Measurements from ENCODE around the gene HIPK4.
"Not testable (repeated sequence)": the region's sequence is repeated elsewhere in the genome, so short reads cannot be mapped to it uniquely, and the experiment has no call there.

HIPK4 gene

GRCh38 chr19:40390084-40390742 lies at the start of gene HIPK4:
TSS of gene HIPK4 (minus strand) at chr19:40390181. CDS start at chr19:40389902, 279 bp downstream.
- no peak for DNase-seq (ENCODE audit: low spot score)

DNA sequence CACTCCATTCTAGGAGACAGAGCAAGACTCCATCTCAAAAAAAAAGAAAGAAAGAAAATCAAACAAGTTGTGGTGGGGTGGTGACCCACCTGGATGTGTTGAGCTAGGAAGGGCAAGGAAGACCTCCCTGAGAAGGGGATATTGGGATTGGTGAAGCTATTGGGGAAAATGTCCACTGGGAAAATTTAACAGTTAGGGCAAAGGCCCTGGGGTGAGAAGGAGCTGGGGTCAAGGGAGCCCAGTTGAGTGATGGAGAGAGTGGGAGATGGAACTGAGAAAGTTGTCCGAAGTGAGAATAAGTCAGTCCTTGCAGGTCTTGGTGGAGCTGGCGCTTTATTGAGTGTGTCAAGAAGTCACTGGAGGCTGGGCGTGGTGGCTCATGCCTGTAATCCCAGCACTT lies 48.3 kb upstream of the HIPK4 start:
- no peak for DNase-seq (ENCODE audit: low spot score)

DNA sequence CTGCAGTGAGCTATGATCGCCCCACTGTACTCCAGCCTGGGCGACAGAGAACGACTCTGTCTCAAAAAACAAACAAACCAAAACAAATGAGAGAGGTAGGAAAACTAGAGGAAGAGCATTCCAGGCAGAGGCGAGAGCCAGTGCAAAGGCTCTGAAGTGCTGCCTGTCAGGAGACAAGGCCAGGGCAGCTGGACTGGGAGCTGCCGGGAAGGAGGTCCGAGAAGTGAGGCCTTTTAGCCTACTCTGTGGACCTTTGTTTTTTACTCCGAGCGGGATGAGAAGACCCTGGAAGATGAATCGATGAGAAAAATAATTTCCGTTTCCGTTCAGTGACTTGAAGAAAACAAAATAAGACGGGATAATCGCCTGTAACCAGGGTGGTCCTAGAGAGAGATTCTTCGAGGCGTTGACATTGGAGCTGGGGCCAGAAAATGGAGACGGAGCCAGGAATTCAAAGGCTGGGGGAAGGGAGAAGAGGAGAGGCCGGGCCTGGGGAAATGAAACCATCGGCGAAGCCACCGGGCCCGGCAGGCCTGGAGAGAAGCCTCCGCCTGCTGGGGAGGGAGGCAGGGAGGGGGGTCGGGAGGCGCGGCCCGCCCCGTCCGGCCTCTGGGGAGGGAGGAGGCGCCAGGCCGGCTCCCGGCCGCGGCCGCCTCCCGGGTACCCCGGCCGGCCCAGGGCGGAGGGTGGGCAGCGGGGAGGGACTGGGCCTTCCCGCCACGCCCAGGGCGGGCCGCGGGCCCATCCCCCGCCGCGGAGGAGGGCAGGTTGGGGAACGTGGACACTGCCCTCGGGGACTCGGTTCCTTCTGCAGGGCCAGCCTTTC lies 43.6 kb upstream of the HIPK4 start:
- peak; percentile 91 for DNase-seq (ENCODE audit: low spot score)

DNA sequence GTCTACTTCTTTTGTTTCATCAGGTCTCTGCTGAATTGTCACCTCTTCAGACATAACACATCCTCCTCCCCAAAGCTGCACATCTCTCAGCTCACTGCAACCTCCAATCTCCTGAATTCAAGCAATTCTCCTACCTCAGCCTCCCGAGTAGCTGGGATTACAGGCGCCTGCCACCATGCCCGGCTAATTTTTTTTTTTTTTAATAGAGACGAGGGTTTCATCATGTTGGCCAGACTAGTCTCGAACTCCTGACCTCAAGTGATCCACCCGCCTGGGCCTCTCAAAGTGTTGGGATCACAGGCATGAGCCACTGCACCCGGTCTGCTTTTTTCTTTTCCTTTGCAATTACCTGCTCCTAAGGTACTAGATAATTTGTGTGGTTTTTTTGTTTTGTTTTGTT lies 42.8 kb upstream of the HIPK4 start:
- not testable (repeated sequence) for DNase-seq (ENCODE audit: low spot score)

- DNase-seq (ENCODE audit: low spot score), result no peak
These were observed 41.7 kb upstream of the HIPK4 start for GRCh38 chr19:40431698-40432097.

GRCh38 chr19:40430242-40430641 lies 40.3 kb upstream of the HIPK4 start:
- DNase-seq (ENCODE audit: low spot score), result not testable (repeated sequence)

DNA sequence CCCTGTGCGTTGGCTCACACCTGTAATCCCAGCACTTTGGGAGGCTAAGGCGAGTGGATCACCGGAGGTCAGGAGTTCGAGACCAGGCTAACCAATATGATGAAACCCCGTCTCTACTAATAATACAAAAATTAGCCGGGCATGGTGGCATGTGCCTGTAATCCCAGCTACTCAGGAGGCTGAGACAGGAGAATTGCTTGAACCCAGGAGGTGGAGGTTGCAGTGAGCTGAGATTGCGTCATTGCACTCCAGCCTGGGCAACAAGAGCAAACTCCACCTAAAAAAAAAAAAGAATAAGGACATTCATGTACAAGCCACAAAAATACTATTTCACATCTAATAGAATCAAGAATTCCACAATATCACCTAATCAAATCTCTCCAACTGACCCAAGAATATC lies 38.2 kb upstream of the HIPK4 start:
- not testable (repeated sequence) for DNase-seq (ENCODE audit: low spot score)

- DNase-seq (ENCODE audit: low spot score), result peak; percentile 100
These were observed 35.7 kb upstream of the HIPK4 start, which contains the start of gene SERTAD1 for GRCh38 chr19:40425450-40426287. TSS of gene SERTAD1 (minus strand) at chr19:40425992. CDS start at chr19:40423546, 2,446 bp downstream.

DNA sequence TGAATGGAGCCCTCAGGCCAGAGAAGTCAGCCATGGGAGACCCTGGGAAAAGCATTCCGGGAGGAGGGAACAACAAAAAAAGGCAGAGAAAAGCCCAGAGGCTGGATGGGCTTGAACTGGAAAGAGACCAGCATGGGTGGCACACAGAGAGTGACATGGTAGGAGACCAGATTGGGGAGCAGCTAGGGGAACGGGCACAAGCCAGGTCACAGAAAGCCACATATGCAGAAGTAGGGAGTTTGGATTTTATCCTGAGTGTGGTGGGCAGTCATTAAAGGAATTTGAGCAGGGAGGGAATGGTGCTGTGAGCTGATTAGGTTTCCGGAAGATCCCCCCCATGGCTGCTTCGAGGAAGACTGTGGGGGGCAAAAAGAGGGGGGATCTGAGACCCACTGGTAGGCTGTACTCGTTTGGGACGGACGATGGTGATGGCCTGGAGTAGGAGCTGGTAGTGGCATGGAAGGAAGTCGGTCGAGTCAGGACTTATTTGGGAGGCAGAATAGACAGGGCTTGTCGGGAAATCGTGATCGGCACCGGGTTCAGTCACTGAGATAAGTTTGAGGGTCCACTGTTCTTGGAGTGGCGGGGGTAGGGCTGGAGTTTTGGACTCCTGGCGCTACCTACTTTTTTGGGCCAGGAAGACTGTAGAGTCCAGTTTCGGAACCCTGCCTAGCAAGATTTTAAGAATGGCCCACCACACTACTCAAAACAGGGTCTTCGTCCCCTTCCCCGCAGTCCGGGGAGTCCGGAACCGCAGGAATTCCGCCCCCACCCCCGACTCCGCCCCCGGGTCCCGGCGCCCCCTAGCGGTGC lies 34.9 kb upstream of the HIPK4 start:
- DNase-seq (ENCODE audit: low spot score), result no peak

DNA sequence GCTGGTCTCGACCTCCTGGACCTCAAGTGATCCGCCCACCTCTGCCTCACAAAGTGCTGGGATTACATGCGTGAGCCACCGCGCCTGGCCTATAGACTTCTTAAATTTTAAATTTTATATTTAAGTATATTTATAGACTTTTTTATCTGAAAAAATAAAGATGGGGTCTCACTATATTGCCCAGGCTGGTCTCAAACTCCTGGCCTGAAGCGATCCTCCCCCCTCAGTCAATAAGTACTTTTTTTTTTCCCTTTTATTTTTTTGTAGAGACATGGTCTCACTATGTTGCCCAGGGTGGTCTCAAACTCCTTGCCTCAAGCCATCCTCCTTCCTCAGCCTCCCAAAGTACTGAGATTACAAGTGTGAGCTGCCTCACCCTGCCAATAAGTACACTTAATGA lies 34.0 kb upstream of the HIPK4 start:
- DNase-seq (ENCODE audit: low spot score), result no peak

DNA sequence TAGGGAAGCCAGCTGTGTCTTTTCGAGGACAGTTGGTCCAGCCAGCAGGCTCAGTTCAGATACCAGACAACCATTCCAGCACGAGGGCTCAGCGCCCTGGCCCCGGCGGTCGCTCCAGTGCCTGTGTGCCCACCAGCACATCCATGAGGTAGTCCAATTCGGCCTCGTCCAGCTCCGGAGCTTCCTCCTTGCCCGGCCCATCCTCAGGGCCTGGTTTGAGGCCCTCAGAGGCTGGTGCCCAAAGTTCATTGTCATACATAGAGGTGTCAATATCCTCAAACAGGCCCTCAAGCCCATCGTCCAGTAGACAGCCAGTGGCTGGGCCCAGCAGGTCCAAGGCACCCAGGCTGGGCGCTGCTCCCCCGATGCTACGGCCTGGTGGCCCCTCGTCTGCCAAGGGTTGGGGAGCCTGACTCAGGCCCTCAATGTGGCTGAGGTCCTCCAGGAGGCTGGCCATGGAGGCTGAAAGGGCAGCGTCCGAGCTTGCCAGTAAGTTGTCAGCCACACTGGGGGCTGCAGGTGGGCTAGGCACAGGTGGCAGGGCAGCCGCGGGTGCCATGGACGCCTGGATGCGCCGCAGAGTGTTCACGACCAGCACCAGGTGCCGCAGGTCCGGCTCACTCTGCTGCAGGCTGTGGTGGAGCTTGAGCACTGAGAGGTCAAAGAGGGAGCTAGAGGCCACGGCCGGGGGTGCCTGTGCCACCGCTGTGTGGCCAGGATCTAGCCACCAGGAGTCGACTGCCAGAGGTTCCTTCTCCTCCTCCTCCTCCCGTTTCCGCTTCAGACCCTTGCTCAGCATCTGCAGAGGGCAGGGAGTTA lies 33.0 kb upstream of the HIPK4 start:
- no peak for DNase-seq (ENCODE audit: low spot score)

DNA sequence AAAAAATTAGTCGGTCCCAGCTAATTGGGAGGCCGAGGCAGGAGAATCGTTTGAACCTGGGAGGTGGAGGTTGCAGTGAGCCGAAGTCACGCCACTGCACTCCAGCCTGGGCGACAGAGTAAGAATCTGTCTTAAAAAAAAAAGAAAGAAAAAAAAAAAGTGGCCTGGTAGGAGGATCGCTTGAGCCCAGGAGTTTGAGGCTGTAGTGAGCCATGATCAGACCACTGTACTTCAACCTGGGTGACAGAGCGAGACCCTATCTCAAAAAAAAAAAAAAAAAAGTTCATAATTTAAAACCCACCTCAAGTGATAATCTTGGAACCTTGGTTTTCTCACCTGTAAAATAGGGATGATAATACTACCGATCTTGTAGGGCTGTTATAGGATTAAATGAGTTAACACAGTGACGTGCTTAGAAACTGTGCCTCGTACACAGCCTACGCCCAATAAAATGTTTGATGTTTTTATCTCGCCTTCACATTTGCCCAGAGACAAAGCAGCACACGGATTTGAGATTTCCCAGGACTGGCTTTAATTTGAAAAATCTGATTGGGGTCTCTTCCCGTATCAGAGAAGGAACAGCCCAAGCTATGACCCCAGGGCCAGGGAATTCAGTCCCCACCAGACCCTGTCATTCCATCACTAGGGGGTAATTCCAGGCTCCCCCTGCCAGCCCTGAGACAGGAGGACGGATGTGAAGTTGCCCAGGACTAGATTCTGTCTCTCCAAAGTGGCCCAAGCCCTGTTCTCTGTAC lies 32.2 kb upstream of the HIPK4 start:
- DNase-seq (ENCODE audit: low spot score), result no peak

- peak; percentile 87 for DNase-seq (ENCODE audit: low spot score)
These were observed 31.1 kb upstream of the HIPK4 start for GRCh38 chr19:40420766-40421765.

- DNase-seq (ENCODE audit: low spot score), result no peak
These were observed 30.4 kb upstream of the HIPK4 start for GRCh38 chr19:40420451-40420765.

DNA sequence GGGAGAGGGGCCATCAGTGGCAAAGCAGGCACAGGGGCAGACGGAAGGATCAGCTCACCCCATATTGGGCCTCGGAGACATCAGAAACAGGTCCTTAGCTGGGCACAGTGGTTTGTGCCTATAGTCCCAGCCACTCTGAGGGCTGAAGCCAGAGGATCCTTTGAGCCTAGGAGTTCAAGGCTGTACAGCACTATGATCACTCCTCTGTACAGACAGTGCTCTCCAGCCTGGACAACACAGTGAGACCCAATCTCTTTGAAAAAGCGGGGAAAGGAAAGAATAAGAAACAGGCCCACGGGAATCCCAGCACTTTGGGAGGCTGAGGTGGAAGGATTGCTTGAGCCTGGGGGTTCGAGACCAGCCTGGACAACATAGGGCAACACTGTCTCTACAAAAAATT lies 29.8 kb upstream of the HIPK4 start:
- no peak for DNase-seq (ENCODE audit: low spot score)

DNA sequence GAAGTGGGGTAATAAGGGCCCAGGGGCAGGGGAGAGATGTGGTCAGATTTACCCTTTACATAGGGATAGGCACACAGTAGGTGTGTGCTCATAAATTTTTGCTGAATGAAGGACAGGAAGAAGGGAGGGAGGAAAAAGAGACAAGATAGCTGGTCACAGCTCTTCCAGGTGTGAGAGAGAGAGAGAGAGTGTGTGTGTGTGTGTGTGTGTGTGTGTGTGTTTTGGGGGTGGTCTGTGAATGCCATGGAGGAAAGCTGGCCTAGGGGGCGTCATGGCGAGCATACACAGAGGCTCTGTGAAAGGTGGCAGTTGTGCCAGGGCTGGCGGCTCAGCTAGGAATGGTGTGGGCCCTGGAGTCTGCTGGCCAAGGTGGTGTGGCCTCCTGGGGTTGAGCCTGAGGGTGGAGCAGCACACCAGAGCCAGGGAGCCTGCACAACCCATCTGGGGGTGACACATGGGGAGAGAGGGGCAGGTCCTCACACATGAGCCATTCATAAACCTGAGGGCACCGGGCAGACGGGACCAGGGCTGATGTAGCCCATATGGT lies 29.2 kb upstream of the HIPK4 start:
- DNase-seq (ENCODE audit: low spot score), result no peak

DNA sequence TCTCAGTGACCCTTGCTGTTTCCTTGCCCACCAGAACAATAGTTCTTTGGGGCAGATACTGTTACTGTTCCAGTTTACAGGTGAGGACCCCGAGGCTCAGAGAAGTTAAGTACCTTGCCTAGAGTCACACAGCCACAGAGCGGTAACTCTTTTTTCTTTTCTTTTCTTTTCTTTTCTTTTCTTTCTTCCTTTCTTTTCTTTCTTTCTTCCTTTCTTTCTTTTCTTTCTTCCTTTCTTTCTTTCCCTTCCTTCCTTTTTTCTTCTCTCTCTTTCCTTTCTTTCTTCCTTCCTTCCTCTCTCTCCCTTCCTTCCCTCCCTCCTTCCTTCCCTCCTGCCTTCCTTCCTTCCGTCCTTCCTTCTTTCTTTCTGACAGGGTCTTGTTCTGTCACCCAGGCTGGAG lies 28.1 kb upstream of the HIPK4 start:
- no peak for DNase-seq (ENCODE audit: low spot score)

GRCh38 chr19:40417643-40417981 lies 27.6 kb upstream of the HIPK4 start:
- no peak for DNase-seq (ENCODE audit: low spot score)
